Thoracic aorta (tissue), 2 donors: ENCODE measurements around the gene TCF3. TPM values are rescaled to one million over a fixed set of nuclear protein-coding genes. Genes with fewer than 3 reads are reported as not detected.

Experiments used
- ATAC-seq: fragments of 150-250 bp; one replicate; pipeline ENCODE4 v1.8.0; 2017; ENCODE audit warnings: low read depth; ENCODE audit not compliant: insufficient number of reproducible peaks, low FRiP score
- DNase-seq: peaks from one replicate; pipeline ENCODE4 v3.0.0-alpha.2; 2020; ENCODE audit warnings: low spot score
- H3K27ac ChIP-seq, 2 donors: fragments of 200-600 bp; sonication (generic); 1 replicate in 1 of 2; 2 replicates in 1 of 2; pipeline ENCODE4 v1.5.1; 2016; ENCODE audit warnings: mild to moderate bottlenecking in 2 of 2, moderate library complexity in 2 of 2
- H3K27me3 ChIP-seq: fragments of 200-600 bp; sonication (generic); replicated peaks from 2 replicates; pipeline ENCODE4 v1.6.0; 2016; ENCODE audit warnings: mild to moderate bottlenecking; ENCODE audit not compliant: insufficient read depth
- H3K36me3 ChIP-seq: fragments of 200-600 bp; sonication (generic); one replicate; pipeline ENCODE4 v1.5.1; 2016
- H3K4me1 ChIP-seq, 2 donors: fragments of 200-600 bp; sonication (generic); 1 replicate in 1 of 2; 2 replicates in 1 of 2; pipeline versions ENCODE4 v1.5.1 to v1.6.0; 2016; ENCODE audit warnings: low read depth in 2 of 2, mild to moderate bottlenecking in 1 of 2; ENCODE audit not compliant: control insufficient read depth in 1 of 2
- H3K4me3 ChIP-seq: fragments of 200-600 bp; sonication (generic); 2 replicates; pipeline ENCODE4 v1.5.1; 2016; ENCODE audit warnings: mild to moderate bottlenecking
- H3K9me3 ChIP-seq: fragments of 200-600 bp; sonication (generic); 2 replicates; pipeline ENCODE4 v1.5.1; 2016
- CTCF ChIP-seq: fragments of 200-600 bp; sonication (generic); IDR thresholded peaks from one replicate; pipeline ENCODE4 v1.5.1; 2019; ENCODE audit warnings: antibody characterized with exemption
- total RNA-seq, 2 donors: library from RNA; depleted of rRNA; stranded (reverse); fragments of >200 nt; gene quantifications; one replicate each; pipeline versions ENCODE4 v1.1.0 to v1.2.3, GENCODE V29; 2016

Gene TCF3
- total RNA-seq, 2 donors from 2014 or later: 46.0 to 52.5 TPM

DNA sequence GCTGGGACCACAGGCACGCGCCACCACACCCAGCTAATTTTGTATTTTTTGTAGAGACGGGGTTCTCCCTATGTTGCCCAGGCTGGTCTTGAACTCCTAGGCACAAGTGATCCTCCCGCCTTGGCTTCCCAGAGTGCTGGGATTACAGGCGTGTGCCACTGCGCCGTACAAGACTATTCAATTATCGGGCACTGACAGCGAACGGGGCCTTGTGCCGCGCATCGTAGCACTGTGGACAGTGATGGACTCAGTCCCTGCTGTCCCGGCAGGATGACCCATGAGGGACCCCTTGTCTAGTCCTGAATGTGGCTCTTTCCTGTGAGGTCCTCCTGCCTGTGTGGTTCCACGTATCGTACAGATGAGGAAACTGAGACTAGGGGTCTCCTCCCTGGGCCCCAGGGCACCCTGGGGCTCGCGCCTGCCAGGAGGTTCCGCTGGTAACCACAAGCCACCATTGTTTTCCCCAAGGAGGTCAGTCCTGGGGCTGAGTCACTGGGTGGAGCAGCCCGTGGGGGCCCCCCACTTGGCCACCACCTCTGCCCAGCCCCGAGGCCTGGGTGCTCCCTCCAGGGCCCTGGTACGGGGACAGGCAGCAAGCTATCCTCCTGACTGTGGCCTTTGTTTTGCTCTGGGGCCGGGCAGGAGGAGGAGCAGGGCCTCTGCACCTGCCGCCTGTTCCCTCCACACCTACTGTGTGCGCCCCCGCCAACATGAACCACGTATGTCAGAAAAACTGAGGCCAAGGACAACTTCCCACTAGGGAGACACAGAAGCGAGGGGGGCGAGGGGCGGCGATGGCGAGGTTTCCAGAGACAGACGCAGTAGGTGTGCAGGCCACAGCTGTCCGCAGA is 2.9 kb upstream of the TCF3 start:
- H3K27me3 ChIP-seq: no peaks in the 10 kb centered on the region
- no peak overlapping the region for H3K4me3 ChIP-seq
- DNase-seq (no peak), ATAC-seq (no peak)
- no peak overlapping the region for H3K27ac ChIP-seq
- no peak for TF ChIP-seq CTCF
- H3K36me3 ChIP-seq: no peaks in the 10 kb centered on the region
- H3K9me3 ChIP-seq: no peaks in the 10 kb centered on the region
- peaks cover 8 to 11% of the 10 kb centered on the region in 2 donors for H3K4me1 ChIP-seq

GRCh38 chr19:1654178-1654792 is 1.9 kb upstream of the TCF3 start:
- no peak for TF ChIP-seq CTCF
- peaks cover 11 to 19% of the 10 kb centered on the region in 2 donors for H3K4me1 ChIP-seq
- no peak overlapping the region for H3K4me3 ChIP-seq
- H3K9me3 ChIP-seq: no peaks in the 10 kb centered on the region
- H3K27ac ChIP-seq: no peak overlapping the region
- no peaks in the 10 kb centered on the region for H3K27me3 ChIP-seq
- no peaks in the 10 kb centered on the region for H3K36me3 ChIP-seq
- ATAC-seq (no peak), DNase-seq (no peak)

DNA sequence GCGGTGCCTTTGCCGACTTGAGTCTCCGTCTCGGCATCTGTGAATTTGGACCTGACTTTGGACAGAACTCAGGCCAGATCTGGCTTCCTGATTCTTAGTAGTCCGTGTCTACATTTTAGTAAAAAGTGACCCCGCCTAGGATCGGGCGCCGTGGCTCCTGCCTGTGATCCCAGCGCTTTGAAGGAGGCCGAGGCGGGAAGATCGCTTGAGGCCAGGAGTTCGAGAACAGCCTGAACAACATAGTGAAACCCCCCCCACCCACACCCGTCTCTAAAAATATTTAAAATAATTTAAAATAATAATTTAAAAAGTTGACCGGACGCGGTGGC is 849 bp upstream of the TCF3 start:
- DNase-seq (no peak), ATAC-seq (peak; percentile 1)
- peaks cover 11 to 19% of the 10 kb centered on the region in 2 donors for H3K4me1 ChIP-seq
- H3K27me3 ChIP-seq: no peaks in the 10 kb centered on the region
- H3K27ac ChIP-seq: peak overlapping the region; percentile 50 to 91
- no peak for TF ChIP-seq CTCF
- no peaks in the 10 kb centered on the region for H3K36me3 ChIP-seq
- no peaks in the 10 kb centered on the region for H3K9me3 ChIP-seq
- H3K4me3 ChIP-seq: peak overlapping the region; percentile 78

DNA sequence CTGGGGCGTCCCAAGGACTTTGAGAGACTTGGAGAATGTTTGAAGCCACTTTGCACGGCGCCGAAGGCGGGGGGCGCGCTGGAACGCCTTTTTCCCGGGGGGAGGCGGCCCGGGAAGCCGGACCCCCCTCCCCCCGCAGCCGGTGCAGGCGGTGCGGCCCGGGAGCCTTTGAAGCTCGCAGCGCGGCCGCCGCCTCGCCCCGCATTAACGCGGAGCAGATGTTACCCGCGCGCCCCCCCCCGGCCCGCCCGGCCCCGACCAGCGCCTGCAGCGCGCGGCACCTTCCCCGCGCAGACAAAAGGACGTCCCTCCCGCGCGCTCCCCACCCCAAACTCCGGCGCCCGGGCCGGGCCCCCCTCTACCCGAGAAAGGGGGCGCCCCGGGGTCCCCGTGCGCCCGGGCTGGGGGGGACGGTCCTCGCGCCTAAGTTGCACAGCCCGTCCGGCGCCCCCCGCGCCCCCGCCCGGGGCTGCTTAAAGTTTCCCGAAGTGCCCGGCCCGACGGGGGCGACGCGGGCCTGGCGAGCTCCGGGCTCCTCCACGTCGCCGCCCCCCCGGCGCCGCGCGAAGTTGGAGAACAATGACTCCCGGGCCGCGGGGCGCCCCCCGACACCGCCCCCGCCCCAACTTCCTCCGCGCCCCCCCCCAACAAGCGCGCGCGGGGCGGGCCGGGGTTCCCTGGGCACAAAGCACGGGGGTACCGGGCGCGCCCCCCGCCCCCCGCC is 685 bp downstream of the TCF3 start:
- Histone ChIP-seq H3K27ac (no peak overlapping the region), H3K27me3 (no peaks in the 10 kb centered on the region), H3K9me3 (no peaks in the 10 kb centered on the region), H3K4me1 (peaks cover 11 to 19% of the 10 kb centered on the region in 2 donors), H3K36me3 (no peaks in the 10 kb centered on the region), H3K4me3 (peak overlapping the region; percentile 93)
- no peak for TF ChIP-seq CTCF
- ATAC-seq: no peak
- no peak for DNase-seq
